ENCODE data around the gene LZTS2.

LZTS2 gene

GRCh38 chr10:101000127-101000914 lies 713 bp downstream of the LZTS2 start:
- TF ChIP-seq EZH2phosphoT487 (IDR thresholded peaks at IDR 0.05; ENCODE audit: borderline replicate concordance, low read length) (no peak), CTCF (IDR thresholded peaks at IDR 0.05; ENCODE audit: low read depth, low read length, poor library complexity, severe bottlenecking) (no peak)
- H3K36me3 ChIP-seq (ENCODE audit: control insufficient read depth, low read length): no peaks in the 10 kb centered on the region
- H3K4me3 ChIP-seq (ENCODE audit: low read length): peak overlapping the region; percentile 49
- H3K9me3 ChIP-seq (ENCODE audit: control insufficient read depth, insufficient read depth, low read length): no peaks in the 10 kb centered on the region
- peaks cover 13% of the 10 kb centered on the region for H3F3A ChIP-seq (ENCODE audit: control insufficient read depth, insufficient read depth)
- H4K20me1 ChIP-seq (ENCODE audit: control insufficient read depth, insufficient read depth, low read depth, low read length): no peaks in the 10 kb centered on the region
- H3K9me2 ChIP-seq (replicated peaks; ENCODE audit: control insufficient read depth, low read length): no peaks in the 10 kb centered on the region
- H3K27me3 ChIP-seq (ENCODE audit: control insufficient read depth, low read length): no peaks in the 10 kb centered on the region
- no peak overlapping the region for H3K27ac ChIP-seq (ENCODE audit: low read depth, low read length)
- H3K4me2 ChIP-seq (ENCODE audit: low read length): peak overlapping the region; percentile 51
- H3K79me2 ChIP-seq (ENCODE audit: control insufficient read depth, low read length): peaks cover 17% of the 10 kb centered on the region
- peaks cover 29% of the 10 kb centered on the region for H3K4me1 ChIP-seq (ENCODE audit: control insufficient read depth, low read length)

- no peaks in the 10 kb centered on the region for H4K20me1 ChIP-seq (ENCODE audit: control insufficient read depth, insufficient read depth, low read depth, low read length)
Measured at GRCh38 chr10:101000915-101001658, 1.5 kb downstream of the LZTS2 start.

GRCh38 chr10:101001659-101002035 lies 2.0 kb downstream of the LZTS2 start:
- H3K27ac ChIP-seq (ENCODE audit: low read depth, low read length): no peak overlapping the region
- no peaks in the 10 kb centered on the region; the same call in 1 of the 2 replicates for H3K36me3 ChIP-seq (ENCODE audit: control insufficient read depth, low read length)
- H3K4me1 ChIP-seq (ENCODE audit: control insufficient read depth, low read length): peaks cover 21% of the 10 kb centered on the region
- H3K27me3 ChIP-seq (ENCODE audit: control insufficient read depth, low read length): no peaks in the 10 kb centered on the region
- H3F3A ChIP-seq (ENCODE audit: control insufficient read depth, insufficient read depth): peaks cover 6% of the 10 kb centered on the region
- no peak overlapping the region for H3K4me2 ChIP-seq (ENCODE audit: low read length)
- H3K9me2 ChIP-seq (replicated peaks; ENCODE audit: control insufficient read depth, low read length): no peaks in the 10 kb centered on the region
- H4K20me1 ChIP-seq (ENCODE audit: control insufficient read depth, insufficient read depth, low read depth, low read length): no peaks in the 10 kb centered on the region
- no peak overlapping the region for H3K4me3 ChIP-seq (ENCODE audit: low read length)
- no peaks in the 10 kb centered on the region for H3K9me3 ChIP-seq (ENCODE audit: control insufficient read depth, insufficient read depth, low read length)
- H3K79me2 ChIP-seq (ENCODE audit: control insufficient read depth, low read length): peaks cover 17% of the 10 kb centered on the region
- TF ChIP-seq CTCF (IDR thresholded peaks at IDR 0.05; ENCODE audit: low read depth, low read length, poor library complexity, severe bottlenecking): no peak
- TF ChIP-seq EZH2phosphoT487 (IDR thresholded peaks at IDR 0.05; ENCODE audit: borderline replicate concordance, low read length): no peak

More at GRCh38 chr10:101000915-101001658, 1.5 kb downstream of the LZTS2 start:
- Histone ChIP-seq H3K36me3 (ENCODE audit: control insufficient read depth, low read length) (no peaks in the 10 kb centered on the region; the same call in 1 of the 2 replicates), H3K27me3 (ENCODE audit: control insufficient read depth, low read length) (no peaks in the 10 kb centered on the region), H3K27ac (ENCODE audit: low read depth, low read length) (no peak overlapping the region), H3K9me3 (ENCODE audit: control insufficient read depth, insufficient read depth, low read length) (no peaks in the 10 kb centered on the region), H3K4me2 (ENCODE audit: low read length) (no peak overlapping the region), H3K4me3 (ENCODE audit: low read length) (no peak overlapping the region), H3K79me2 (ENCODE audit: control insufficient read depth, low read length) (peaks cover 17% of the 10 kb centered on the region), H3K4me1 (ENCODE audit: control insufficient read depth, low read length) (peaks cover 26% of the 10 kb centered on the region), H3K9me2 (replicated peaks; ENCODE audit: control insufficient read depth, low read length) (no peaks in the 10 kb centered on the region), H3F3A (ENCODE audit: control insufficient read depth, insufficient read depth) (peaks cover 9% of the 10 kb centered on the region)
- TF ChIP-seq EZH2phosphoT487 (IDR thresholded peaks at IDR 0.05; ENCODE audit: borderline replicate concordance, low read length) (no peak), CTCF (IDR thresholded peaks at IDR 0.05; ENCODE audit: low read depth, low read length, poor library complexity, severe bottlenecking) (no peak)

All from DOHH2 (cell line).